PC-3 (cell line): Measurements from ENCODE around the gene TMUB2. TPM values are rescaled to one million over a fixed set of nuclear protein-coding genes. Genes with fewer than 3 reads are reported as not detected.

Source experiments
- ATAC-seq: fragments of 200-7000 bp; cut with Tn5 transposase; 2 replicates; pipeline ENCODE4 v1.9.1; 2020; ENCODE audit warnings: mild to moderate bottlenecking, moderate library complexity
- BruUV-seq: library from RNA; stranded (reverse); fragments of 400-500 nt; replicated peaks from 2 replicates; lab custom pipeline; 2021; lab: Mats Ljungman, UMichigan
- CTCF ChIA-PET: fragments of 300-600 bp; sonication (Branson Sonifier 250); formaldehyde crosslinking; loops from one replicate; lab custom pipeline; 2022; ENCODE audit warnings: antibody characterized with exemption; lab: Charles Lee
- POLR2A ChIA-PET: fragments of 300-600 bp; sonication (Branson Sonifier 250); formaldehyde crosslinking; loops from one replicate; lab custom pipeline; 2022; ENCODE audit warnings: antibody characterized with exemption; ENCODE audit not compliant: unreplicated experiment; lab: Charles Lee
- DNase-seq: peaks from one replicate; pipeline ENCODE4 v3.0.0-alpha.2; 2015
- H2AFZ ChIP-seq: fragments of 300-600 bp; sonication (generic); 2 replicates; pipeline ENCODE4 v1.6.0; 2016; ENCODE audit warnings: antibody characterized with exemption, low read length
- H3F3A ChIP-seq: fragments of 300-600 bp; sonication (generic); one replicate; pipeline ENCODE4 v1.6.0; 2017; ENCODE audit warnings: antibody characterized with exemption, low read length, control low read depth, mild to moderate bottlenecking; ENCODE audit not compliant: unreplicated experiment
- H3K27ac ChIP-seq: fragments of 300-600 bp; sonication (generic); 2 replicates; pipeline ENCODE4 v1.5.1; 2016; ENCODE audit warnings: mild to moderate bottlenecking, low read length
- H3K27me3 ChIP-seq: fragments of 300-600 bp; sonication (generic); 2 replicates; pipeline ENCODE4 v1.6.1; 2016; ENCODE audit warnings: low read length, mixed read lengths
- H3K36me3 ChIP-seq: fragments of 300-600 bp; sonication (generic); 2 replicates; pipeline ENCODE4 v1.6.1; 2016; ENCODE audit warnings: low read depth, mixed run types, low read length, mixed read lengths
- H3K4me1 ChIP-seq: fragments of 300-600 bp; sonication (generic); 2 replicates; pipeline ENCODE4 v1.5.1; 2016; ENCODE audit warnings: low read length; ENCODE audit not compliant: insufficient read depth
- H3K4me2 ChIP-seq: fragments of 300-600 bp; sonication (generic); 2 replicates; pipeline ENCODE4 v1.6.0; 2016; ENCODE audit warnings: low read length
- H3K4me3 ChIP-seq: fragments of 300-600 bp; sonication (generic); 2 replicates; pipeline ENCODE4 v1.5.1; 2016; ENCODE audit warnings: mild to moderate bottlenecking, low read length, mixed read lengths
- H3K79me2 ChIP-seq: fragments of 300-600 bp; sonication (generic); 2 replicates; pipeline ENCODE4 v1.6.1; 2017; ENCODE audit warnings: low read length, mixed read lengths
- H3K9ac ChIP-seq: fragments of 300-600 bp; sonication (generic); 2 replicates; pipeline ENCODE4 v1.6.0; 2016; ENCODE audit warnings: mild to moderate bottlenecking, low read length
- H3K9me2 ChIP-seq: fragments of 300-600 bp; sonication (generic); replicated peaks from 2 replicates; pipeline ENCODE4 v1.6.1; 2016; ENCODE audit warnings: mixed run types, low read length, mixed read lengths
- H3K9me3 ChIP-seq: fragments of 300-600 bp; sonication (generic); 2 replicates; pipeline ENCODE4 v1.6.1; 2016; ENCODE audit warnings: low read length, mixed read lengths
- H4K20me1 ChIP-seq: fragments of 300-600 bp; sonication (generic); 2 replicates; pipeline ENCODE4 v1.6.1; 2016; ENCODE audit warnings: low read length, mixed read lengths
- EZH2 ChIP-seq: fragments of 300-600 bp; sonication (generic); IDR thresholded peaks from one replicate; pipeline ENCODE4 v1.6.1; 2017; ENCODE audit warnings: antibody characterized with exemption, mild to moderate bottlenecking, low read length; ENCODE audit not compliant: unreplicated experiment
- EZH2phosphoT487 ChIP-seq: fragments of 300-600 bp; sonication (generic); IDR thresholded peaks from 2 replicates; pipeline ENCODE4 v1.6.1; 2018; ENCODE audit warnings: mild to moderate bottlenecking, antibody characterized with exemption, low read length, borderline replicate concordance
- intact Hi-C: fragments of 100-400 bp; cut with micrococcal nuclease; formaldehyde crosslinking; loops from 2 replicates; pipeline ENCODE4 v1.9.0; 2023
- total RNA-seq: library from RNA; depleted of rRNA; stranded (reverse); fragments of >200 nt; gene quantifications from 2 replicates; pipeline ENCODE4 v1.2.3, GENCODE V29; 2014
- TF ChIP-seq, protein P1 (sequence below): fragments of 300-600 bp; sonication (generic); conservative IDR thresholded peaks from 2 replicates; pipeline ENCODE4 v1.5.1; 2017; ENCODE audit warnings: antibody characterized with exemption, low read depth, mild to moderate bottlenecking, low read length

TMUB2 gene
- total RNA-seq, 1 experiment from 2014 or later = 43.4 TPM

DNA sequence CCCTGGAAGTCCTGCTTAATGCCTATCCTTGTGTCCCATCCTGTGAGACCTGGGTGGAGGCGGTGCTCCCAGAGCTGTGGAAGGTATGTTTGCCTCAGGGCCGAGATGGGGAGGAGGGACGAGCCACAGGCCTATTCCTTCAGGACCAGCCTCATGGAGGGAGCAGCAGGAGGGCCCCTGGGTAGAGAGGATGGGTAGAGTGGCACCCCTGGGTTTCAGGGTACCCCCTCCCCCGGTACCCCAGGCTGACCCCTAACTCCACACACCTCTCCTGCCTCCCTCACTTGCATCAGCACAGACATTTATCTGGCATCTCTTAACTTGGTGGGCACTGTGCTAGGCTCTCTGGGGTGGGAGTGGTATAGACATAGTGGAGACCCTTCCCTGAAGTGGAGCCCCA lies 9.1 kb upstream of the TMUB2 start:
- intact Hi-C loops = no loop called here
- Histone ChIP-seq H3K27me3 (no peaks in the 10 kb centered on the region), H3K4me1 (no peaks in the 10 kb centered on the region), H3K4me2 (no peak overlapping the region), H3K9ac (no peak overlapping the region), H3K36me3 (peaks cover 19% of the 10 kb centered on the region; the same call in 1 of the 2 replicates), H3K4me3 (no peak overlapping the region), H3K79me2 (peaks cover 11% of the 10 kb centered on the region), H3K27ac (no peak overlapping the region), H4K20me1 (no peaks in the 10 kb centered on the region), H2AFZ (no peak overlapping the region), H3K9me3 (no peaks in the 10 kb centered on the region), H3F3A (no peaks in the 10 kb centered on the region), H3K9me2 (no peaks in the 10 kb centered on the region)
- POLR2A ChIA-PET = no interaction called here
- no peak for DNase-seq
- CTCF ChIA-PET = no interaction called here
- TF ChIP-seq EZH2phosphoT487 = no peak
- TF ChIP-seq EZH2 = no peak
- TF ChIP-seq, protein P1, sequence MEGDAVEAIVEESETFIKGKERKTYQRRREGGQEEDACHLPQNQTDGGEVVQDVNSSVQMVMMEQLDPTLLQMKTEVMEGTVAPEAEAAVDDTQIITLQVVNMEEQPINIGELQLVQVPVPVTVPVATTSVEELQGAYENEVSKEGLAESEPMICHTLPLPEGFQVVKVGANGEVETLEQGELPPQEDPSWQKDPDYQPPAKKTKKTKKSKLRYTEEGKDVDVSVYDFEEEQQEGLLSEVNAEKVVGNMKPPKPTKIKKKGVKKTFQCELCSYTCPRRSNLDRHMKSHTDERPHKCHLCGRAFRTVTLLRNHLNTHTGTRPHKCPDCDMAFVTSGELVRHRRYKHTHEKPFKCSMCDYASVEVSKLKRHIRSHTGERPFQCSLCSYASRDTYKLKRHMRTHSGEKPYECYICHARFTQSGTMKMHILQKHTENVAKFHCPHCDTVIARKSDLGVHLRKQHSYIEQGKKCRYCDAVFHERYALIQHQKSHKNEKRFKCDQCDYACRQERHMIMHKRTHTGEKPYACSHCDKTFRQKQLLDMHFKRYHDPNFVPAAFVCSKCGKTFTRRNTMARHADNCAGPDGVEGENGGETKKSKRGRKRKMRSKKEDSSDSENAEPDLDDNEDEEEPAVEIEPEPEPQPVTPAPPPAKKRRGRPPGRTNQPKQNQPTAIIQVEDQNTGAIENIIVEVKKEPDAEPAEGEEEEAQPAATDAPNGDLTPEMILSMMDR = no peak
- no TSS peak for BruUV-seq
- ATAC-seq = no peak

DNA sequence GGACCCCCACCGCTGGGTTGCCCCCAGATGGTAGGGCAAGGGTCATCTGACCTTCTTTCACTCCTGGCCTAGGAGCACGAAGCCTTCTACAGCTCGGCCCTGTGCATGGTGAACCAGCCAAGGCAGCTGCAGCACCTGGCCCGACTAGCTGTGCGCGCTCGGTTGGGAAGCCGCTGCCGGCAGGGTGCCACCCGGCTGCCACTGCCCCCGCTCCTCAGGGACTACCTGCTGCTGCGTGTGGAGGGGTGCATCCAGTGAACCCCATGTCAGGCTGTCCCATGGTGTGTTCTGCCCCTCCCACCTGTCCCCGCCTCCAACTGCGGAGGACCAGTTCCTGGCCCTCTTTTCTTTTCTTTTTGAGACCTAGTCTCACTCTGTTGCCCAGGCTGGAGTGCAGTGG lies 8.6 kb upstream of the TMUB2 start:
- Histone ChIP-seq H3K4me3 (no peak overlapping the region), H3K79me2 (peaks cover 16% of the 10 kb centered on the region), H2AFZ (no peak overlapping the region), H3K27ac (no peak overlapping the region), H3K4me2 (no peak overlapping the region), H3F3A (no peaks in the 10 kb centered on the region), H3K27me3 (no peaks in the 10 kb centered on the region), H4K20me1 (no peaks in the 10 kb centered on the region), H3K36me3 (peaks cover 23% of the 10 kb centered on the region; the same call in 1 of the 2 replicates), H3K9ac (no peak overlapping the region), H3K4me1 (no peaks in the 10 kb centered on the region), H3K9me3 (no peaks in the 10 kb centered on the region), H3K9me2 (no peaks in the 10 kb centered on the region)
- ATAC-seq = no peak
- CTCF ChIA-PET = no interaction called here
- BruUV-seq = no TSS peak
- no peak for DNase-seq
- TF ChIP-seq EZH2 = no peak
- no peak for TF ChIP-seq EZH2phosphoT487
- TF ChIP-seq, protein P1 = no peak
- intact Hi-C loops = no loop called here
- POLR2A ChIA-PET = no interaction called here

DNA sequence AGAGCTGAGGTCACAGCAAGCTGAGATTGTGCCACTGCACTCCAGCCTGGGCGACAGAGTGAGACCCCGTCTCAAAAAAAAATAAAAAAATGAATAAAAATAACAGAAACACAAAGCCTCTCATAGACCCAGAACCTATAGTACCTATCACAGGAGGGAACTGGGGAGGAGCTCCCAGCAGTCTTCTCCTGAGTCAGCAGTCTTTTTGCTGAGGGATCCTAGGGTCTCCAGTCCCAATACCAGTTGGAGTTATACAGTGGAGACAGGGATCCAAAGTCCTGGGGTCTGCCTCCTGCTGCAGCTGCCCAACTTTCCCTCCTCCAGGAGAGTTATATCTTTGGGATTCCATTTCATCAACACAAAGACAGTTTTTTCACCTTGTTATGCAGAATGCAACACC lies 3.7 kb upstream of the TMUB2 start:
- H3F3A ChIP-seq = no peaks in the 10 kb centered on the region
- ATAC-seq (no peak), DNase-seq (no peak)
- ChIA-PET POLR2A (interaction anchor here (0.5 kb wide), 1 partner anchor 35 kb away, joined by 4 read pairs; no protein-coding TSS in a partner anchor), CTCF (no interaction called here)
- H3K9me2 ChIP-seq = no peaks in the 10 kb centered on the region
- H3K27ac ChIP-seq = no peak overlapping the region
- peaks cover 14% of the 10 kb centered on the region for H3K4me1 ChIP-seq
- TF ChIP-seq EZH2 (no peak), EZH2phosphoT487 (no peak)
- TF ChIP-seq, protein P1 = no peak
- no peaks in the 10 kb centered on the region for H4K20me1 ChIP-seq
- no peak overlapping the region for H3K4me2 ChIP-seq
- no peak overlapping the region for H3K4me3 ChIP-seq
- no peaks in the 10 kb centered on the region for H3K27me3 ChIP-seq
- peaks cover 58% of the 10 kb centered on the region for H3K79me2 ChIP-seq
- no peak overlapping the region for H3K9ac ChIP-seq
- H2AFZ ChIP-seq = no peak overlapping the region
- BruUV-seq = no TSS peak
- intact Hi-C loops = loop anchor here (10.0 kb wide), 1 partner anchor 108 kb away; the partner anchor contains the start of gene G6PC3
- H3K36me3 ChIP-seq = peaks cover 18% of the 10 kb centered on the region; the same call in 1 of the 2 replicates
- H3K9me3 ChIP-seq = no peaks in the 10 kb centered on the region
